Measurements from ENCODE around the gene PRIM2.

PRIM2 gene

DNA sequence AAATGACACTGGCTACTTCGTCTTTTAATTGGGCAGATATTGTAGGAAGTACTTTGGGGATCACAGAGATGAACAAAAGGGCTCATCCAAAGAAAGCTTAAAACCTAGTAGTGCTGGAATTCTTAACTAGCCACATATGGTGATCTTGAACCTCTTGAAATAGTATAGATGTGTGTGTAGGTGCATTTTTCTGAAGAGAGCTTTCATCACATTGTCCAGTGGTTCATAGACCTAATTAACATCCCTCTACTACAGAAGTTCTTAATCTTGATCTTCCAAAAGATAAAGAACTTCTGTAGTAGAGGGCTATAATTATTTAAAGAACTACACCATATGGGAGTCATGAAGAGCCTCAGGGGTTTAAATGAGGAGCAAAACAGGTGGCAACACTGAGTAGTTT is 2.3 kb upstream of the PRIM2 start:
- H3K79me2 ChIP-seq: no peaks in the 10 kb centered on the region
- TF ChIP-seq, protein P1, sequence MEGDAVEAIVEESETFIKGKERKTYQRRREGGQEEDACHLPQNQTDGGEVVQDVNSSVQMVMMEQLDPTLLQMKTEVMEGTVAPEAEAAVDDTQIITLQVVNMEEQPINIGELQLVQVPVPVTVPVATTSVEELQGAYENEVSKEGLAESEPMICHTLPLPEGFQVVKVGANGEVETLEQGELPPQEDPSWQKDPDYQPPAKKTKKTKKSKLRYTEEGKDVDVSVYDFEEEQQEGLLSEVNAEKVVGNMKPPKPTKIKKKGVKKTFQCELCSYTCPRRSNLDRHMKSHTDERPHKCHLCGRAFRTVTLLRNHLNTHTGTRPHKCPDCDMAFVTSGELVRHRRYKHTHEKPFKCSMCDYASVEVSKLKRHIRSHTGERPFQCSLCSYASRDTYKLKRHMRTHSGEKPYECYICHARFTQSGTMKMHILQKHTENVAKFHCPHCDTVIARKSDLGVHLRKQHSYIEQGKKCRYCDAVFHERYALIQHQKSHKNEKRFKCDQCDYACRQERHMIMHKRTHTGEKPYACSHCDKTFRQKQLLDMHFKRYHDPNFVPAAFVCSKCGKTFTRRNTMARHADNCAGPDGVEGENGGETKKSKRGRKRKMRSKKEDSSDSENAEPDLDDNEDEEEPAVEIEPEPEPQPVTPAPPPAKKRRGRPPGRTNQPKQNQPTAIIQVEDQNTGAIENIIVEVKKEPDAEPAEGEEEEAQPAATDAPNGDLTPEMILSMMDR (IDR thresholded peaks at IDR 0.05): no peak
- H3K4me1 ChIP-seq: no peaks in the 10 kb centered on the region
- no peak overlapping the region for H3K4me3 ChIP-seq (ENCODE audit: low read depth, low read length)
- no peak overlapping the region for H3K4me2 ChIP-seq (ENCODE audit: low read length)
- H2AFZ ChIP-seq: no peak overlapping the region
- H3K9ac ChIP-seq: no peak overlapping the region
- no peaks in the 10 kb centered on the region for H3K27me3 ChIP-seq (ENCODE audit: control insufficient read depth, insufficient read depth, low read length)
- H3K27ac ChIP-seq: no peak overlapping the region
- no peaks in the 10 kb centered on the region for H3K9me3 ChIP-seq (ENCODE audit: control insufficient read depth, low read length)
- no peaks in the 10 kb centered on the region for H3K36me3 ChIP-seq (ENCODE audit: control insufficient read depth, insufficient read depth, low read length)

DNA sequence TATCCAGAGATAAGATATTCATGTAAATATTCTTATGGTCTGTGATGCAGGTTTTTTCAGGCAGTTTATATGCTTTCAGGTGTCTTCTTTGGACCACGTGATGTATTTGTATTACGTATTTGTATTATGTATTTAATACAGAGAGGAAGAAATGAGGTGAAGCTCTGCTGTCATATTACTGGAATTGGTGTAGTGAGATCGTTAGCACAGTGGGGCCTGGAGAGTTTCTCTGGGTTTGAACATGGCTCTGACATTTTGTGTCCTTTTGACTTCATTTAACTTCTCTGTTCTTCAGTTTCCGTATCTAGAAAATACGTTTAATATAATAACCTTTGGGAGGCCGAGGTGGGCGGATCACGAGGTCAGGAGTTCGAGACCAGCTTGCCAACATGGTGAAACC is 1.6 kb upstream of the PRIM2 start:
- H2AFZ ChIP-seq: peak overlapping the region; percentile 98
- no peaks in the 10 kb centered on the region for H3K4me1 ChIP-seq
- no peaks in the 10 kb centered on the region for H3K79me2 ChIP-seq
- TF ChIP-seq, protein P1 (IDR thresholded peaks at IDR 0.05): no peak
- no peak overlapping the region for H3K9ac ChIP-seq
- no peak overlapping the region for H3K4me2 ChIP-seq (ENCODE audit: low read length)
- no peaks in the 10 kb centered on the region for H3K36me3 ChIP-seq (ENCODE audit: control insufficient read depth, insufficient read depth, low read length)
- no peaks in the 10 kb centered on the region for H3K27me3 ChIP-seq (ENCODE audit: control insufficient read depth, insufficient read depth, low read length)
- no peaks in the 10 kb centered on the region for H3K9me3 ChIP-seq (ENCODE audit: control insufficient read depth, low read length)
- H3K4me3 ChIP-seq (ENCODE audit: low read depth, low read length): no peak overlapping the region
- H3K27ac ChIP-seq: no peak overlapping the region

DNA sequence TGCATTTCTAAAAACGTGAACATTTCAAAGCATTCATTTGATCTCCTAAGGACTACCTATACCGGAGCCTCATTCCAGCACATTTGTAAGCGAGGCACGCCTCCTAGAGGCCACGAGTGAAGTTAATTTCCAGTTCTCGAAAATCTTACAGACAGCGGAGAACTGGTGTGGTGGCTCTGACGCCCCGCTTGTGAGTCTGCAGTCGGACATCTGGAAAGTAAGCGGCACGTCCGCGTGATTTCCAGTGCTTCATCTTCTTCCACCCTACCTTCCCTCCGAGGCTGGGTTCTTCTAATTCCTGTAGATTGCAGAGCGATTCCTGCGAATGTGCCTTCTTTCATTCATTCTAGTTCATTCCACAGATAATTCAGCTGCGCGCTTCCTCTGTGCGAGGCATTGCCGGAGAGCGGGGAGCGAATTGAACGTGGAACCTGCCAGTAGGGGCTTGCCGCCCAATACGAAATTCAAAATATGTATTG is 810 bp upstream of the PRIM2 start:
- TF ChIP-seq, protein P1 (IDR thresholded peaks at IDR 0.05): peak; percentile 76
- Histone ChIP-seq H3K36me3 (ENCODE audit: control insufficient read depth, insufficient read depth, low read length) (no peaks in the 10 kb centered on the region), H3K79me2 (no peaks in the 10 kb centered on the region), H3K4me3 (ENCODE audit: low read depth, low read length) (peak overlapping the region; percentile 71), H3K27me3 (ENCODE audit: control insufficient read depth, insufficient read depth, low read length) (no peaks in the 10 kb centered on the region), H3K4me1 (no peaks in the 10 kb centered on the region), H2AFZ (peak overlapping the region; percentile 98), H3K27ac (peak overlapping the region; percentile 61), H3K4me2 (ENCODE audit: low read length) (peak overlapping the region; percentile 94), H3K9me3 (ENCODE audit: control insufficient read depth, low read length) (no peaks in the 10 kb centered on the region), H3K9ac (no peak overlapping the region)

DNA sequence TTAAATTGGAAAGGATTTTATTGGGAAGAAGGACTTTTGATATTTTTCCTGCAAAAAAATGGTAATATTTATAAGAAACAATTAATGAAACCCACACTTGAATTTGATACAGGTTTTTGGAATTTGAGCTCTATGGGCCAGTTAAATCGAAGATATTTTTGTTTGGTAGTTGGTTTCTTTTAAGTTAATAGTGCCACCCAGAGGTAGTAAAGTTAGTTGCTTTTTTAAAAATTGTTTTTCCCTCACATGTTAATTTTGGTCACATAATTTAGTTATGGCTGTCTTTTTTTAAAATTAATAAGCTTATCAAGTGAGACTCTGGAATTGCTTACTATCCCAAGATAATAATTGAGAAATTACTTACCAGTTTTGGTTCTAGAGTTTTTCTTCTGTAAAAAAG is 7.1 kb downstream of the PRIM2 start:
- no peaks in the 10 kb centered on the region for H3K27me3 ChIP-seq (ENCODE audit: control insufficient read depth, insufficient read depth, low read length)
- no peak overlapping the region for H2AFZ ChIP-seq
- H3K79me2 ChIP-seq: no peaks in the 10 kb centered on the region
- H3K27ac ChIP-seq: no peak overlapping the region
- H3K9ac ChIP-seq: no peak overlapping the region
- H3K36me3 ChIP-seq (ENCODE audit: control insufficient read depth, insufficient read depth, low read length): no peaks in the 10 kb centered on the region
- no peaks in the 10 kb centered on the region for H3K4me1 ChIP-seq
- TF ChIP-seq, protein P1 (IDR thresholded peaks at IDR 0.05): peak; percentile 26
- no peak overlapping the region for H3K4me3 ChIP-seq (ENCODE audit: low read depth, low read length)
- no peak overlapping the region for H3K4me2 ChIP-seq (ENCODE audit: low read length)
- no peaks in the 10 kb centered on the region for H3K9me3 ChIP-seq (ENCODE audit: control insufficient read depth, low read length)

DNA sequence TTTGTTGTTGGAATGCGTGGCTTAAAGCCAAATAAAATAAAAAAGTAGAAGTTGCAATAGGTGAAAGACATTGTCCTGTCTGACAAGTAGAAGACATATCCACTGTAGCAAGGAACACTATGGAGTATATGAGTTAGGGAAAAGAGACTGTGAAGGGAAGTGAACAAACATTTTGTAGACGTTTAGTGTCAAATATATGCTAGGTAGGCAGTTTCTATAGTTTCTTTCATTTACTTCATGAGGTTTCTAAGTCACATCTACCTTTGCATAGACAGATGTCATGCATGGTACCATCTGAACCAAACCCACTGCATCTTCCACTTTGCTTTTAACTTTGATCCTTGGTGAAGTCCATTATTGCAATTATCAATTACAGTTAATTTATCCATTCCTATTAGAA is 9.9 kb downstream of the PRIM2 start:
- H3K4me2 ChIP-seq (ENCODE audit: low read length): no peak overlapping the region
- no peaks in the 10 kb centered on the region for H3K9me3 ChIP-seq (ENCODE audit: control insufficient read depth, low read length)
- no peaks in the 10 kb centered on the region for H3K27me3 ChIP-seq (ENCODE audit: control insufficient read depth, insufficient read depth, low read length)
- no peak overlapping the region for H3K9ac ChIP-seq
- TF ChIP-seq, protein P1 (IDR thresholded peaks at IDR 0.05): no peak
- H3K27ac ChIP-seq: no peak overlapping the region
- H3K79me2 ChIP-seq: no peaks in the 10 kb centered on the region
- H3K4me1 ChIP-seq: no peaks in the 10 kb centered on the region
- no peaks in the 10 kb centered on the region for H3K36me3 ChIP-seq (ENCODE audit: control insufficient read depth, insufficient read depth, low read length)
- no peak overlapping the region for H2AFZ ChIP-seq
- H3K4me3 ChIP-seq (ENCODE audit: low read depth, low read length): no peak overlapping the region

Measured in parathyroid adenoma (tissue), 2 donors.